Measurements from ENCODE around the gene MAP2K5.

DNA sequence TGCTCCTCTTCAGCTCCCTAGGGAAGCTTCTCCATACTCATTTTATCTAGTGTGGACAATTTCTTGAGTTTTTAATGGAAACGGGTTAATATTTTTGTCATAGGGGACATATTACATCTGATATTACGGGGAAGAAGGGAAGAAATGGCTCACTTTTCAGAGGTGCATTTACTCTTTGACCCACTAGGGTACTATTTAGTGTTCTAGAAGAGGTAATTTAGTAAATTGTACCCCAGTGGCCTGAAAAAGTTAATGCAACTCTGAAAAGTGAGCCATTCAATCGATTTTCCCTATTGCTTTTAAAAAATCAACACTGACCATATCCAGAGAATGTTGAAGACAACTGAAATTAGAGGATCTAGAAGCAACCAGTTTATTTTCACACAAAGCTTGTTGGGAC, 71.2 kb downstream of the MAP2K5 start:
- TF ChIP-seq POLR2A (IDR thresholded peaks at IDR 0.05): no peak
- TF ChIP-seq, protein P1, sequence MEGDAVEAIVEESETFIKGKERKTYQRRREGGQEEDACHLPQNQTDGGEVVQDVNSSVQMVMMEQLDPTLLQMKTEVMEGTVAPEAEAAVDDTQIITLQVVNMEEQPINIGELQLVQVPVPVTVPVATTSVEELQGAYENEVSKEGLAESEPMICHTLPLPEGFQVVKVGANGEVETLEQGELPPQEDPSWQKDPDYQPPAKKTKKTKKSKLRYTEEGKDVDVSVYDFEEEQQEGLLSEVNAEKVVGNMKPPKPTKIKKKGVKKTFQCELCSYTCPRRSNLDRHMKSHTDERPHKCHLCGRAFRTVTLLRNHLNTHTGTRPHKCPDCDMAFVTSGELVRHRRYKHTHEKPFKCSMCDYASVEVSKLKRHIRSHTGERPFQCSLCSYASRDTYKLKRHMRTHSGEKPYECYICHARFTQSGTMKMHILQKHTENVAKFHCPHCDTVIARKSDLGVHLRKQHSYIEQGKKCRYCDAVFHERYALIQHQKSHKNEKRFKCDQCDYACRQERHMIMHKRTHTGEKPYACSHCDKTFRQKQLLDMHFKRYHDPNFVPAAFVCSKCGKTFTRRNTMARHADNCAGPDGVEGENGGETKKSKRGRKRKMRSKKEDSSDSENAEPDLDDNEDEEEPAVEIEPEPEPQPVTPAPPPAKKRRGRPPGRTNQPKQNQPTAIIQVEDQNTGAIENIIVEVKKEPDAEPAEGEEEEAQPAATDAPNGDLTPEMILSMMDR (IDR thresholded peaks at IDR 0.05): no peak
